T47D (cell line): Measurements from ENCODE around the gene OR2H2.
A peak's percentile ranks its signal among the peaks of the same experiment; 100 is the strongest.

Source experiments
- DNase-seq, 2 experiments: peaks; one replicate each; pipeline versions ENCODE4 v3.0.0 to v3.0.0-alpha.2; 2011 to 2012; ENCODE audit warnings: low read depth in 1 of 2, low spot score in 1 of 2
- JUND ChIP-seq: IDR thresholded peaks from 2 replicates; pipeline ENCODE4 v1.6.1; 2012; ENCODE audit warnings: low read depth
- in situ Hi-C: cut with HindIII; loops from 2 replicates; pipeline ENCODE4 v1.10.0; 2016; ENCODE audit warnings: low sequenced_read_pairs, low pct_unique_long_range_greater_than_20kb

Gene OR2H2

DNA sequence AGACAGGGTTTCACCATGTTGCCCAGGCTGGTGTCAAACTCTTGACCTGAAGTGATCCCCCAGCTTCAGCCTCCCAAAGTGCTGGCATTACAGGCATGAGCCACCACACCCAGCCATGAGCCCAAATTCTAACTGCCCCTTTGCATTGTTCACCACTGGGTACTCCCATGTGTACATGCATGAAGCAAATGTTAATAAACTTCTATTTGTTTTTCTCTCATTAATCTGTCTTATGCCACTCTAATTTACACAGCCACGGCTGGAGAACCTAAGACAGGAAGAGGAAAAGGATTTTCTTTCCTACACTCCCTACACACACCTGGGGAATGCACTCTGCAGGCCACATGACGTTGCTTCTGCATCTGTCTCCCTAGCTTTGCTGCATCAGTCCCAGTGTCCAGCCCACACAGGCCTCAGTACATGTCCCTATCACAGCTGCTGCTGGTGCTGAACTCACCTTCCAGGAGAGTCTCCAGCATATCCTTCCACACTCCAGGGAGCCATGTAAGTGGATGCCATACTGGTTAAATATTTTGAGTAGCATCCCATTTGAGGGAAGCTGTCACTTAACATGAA is 13.3 kb downstream of the OR2H2 start:
- no peak for TF ChIP-seq JUND
- in situ Hi-C loops = no loop called here
- DNase-seq = no peak

DNA sequence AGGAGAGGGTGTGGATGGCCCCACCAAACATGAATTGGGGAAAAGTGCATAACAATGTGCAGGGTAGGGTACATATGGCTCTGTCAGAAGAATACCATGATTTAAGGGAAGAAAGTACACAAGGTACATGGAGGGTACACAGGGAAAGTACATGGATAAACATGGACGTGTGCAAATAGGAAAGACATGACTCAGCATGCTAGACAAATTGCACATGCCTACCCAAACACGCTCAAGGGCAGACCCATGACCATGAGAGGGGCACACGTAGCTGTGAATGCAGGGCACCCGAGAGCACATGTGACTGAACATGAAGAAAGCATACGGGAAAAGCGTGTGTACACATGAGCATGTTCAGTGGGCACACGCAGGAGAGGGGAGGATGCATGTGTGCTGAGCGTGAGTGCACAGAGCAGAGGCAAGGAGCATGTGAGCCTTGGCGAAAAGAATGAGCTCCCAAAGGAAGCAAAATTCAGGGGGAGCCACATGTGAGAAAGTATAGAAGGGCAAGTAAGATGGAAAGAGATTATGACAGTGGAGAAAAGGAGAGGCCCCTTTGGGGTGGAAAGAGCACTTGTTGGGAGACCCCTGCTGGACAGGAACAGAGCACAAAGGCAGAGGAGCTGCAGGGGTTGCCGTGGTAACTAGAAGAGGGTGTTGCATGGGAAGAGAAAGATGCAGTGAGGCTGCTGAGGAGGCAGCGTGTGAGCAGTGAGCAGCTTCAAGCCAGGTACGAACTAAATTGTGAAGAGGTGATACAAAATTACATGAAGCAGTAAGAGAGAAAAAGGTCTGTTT is 17.8 kb downstream of the OR2H2 start:
- DNase-seq = peak in 1 of 2 experiments; percentile 29
- in situ Hi-C loops = no loop called here

DNA sequence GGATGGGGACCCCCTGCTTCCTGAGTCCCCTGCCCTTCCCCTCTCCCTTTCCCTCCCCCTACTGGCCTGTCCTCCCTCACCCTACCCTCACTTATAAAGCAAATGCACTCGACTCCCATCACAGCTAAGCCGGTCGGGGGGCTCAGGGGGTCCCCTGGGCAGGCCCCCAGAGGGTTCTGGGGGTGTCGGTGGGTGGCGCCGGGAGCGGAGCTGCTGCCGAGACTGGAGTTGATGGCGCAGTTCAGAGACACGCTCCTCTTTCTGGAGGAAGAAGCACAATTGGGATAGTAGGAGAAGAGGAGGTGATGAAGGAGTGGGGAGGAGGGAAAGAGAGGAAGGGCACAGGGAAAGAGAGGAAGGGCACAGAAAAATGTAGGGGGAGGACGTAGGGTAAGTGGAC is 18.5 kb downstream of the OR2H2 start:
- in situ Hi-C loops = no loop called here
- DNase-seq = no peak
- no peak for TF ChIP-seq JUND

More for the DNA sequence above, 17.8 kb downstream of the OR2H2 start:
- TF ChIP-seq JUND = no peak

DNA sequence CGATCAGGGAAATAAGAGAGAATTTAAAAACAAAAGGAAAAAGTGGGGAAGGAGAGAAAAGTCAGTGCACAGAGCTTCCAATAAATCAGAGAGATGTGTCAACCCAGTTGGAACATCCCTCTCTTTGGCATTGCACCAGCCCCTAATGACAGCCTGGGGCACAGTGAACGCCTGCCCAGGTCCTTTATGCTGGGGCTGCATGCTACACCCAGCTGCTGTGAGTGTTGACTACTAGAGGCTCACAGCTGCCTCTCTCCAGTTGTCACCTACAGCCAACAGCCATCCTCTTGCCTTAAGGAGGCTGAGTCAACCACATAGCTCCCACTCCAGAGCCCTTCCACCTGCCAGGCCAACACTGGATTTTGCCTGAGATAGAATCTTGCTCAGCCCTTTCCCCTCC is 19.0 kb downstream of the OR2H2 start:
- in situ Hi-C loops = no loop called here
- no peak for TF ChIP-seq JUND
- DNase-seq = no peak

DNA sequence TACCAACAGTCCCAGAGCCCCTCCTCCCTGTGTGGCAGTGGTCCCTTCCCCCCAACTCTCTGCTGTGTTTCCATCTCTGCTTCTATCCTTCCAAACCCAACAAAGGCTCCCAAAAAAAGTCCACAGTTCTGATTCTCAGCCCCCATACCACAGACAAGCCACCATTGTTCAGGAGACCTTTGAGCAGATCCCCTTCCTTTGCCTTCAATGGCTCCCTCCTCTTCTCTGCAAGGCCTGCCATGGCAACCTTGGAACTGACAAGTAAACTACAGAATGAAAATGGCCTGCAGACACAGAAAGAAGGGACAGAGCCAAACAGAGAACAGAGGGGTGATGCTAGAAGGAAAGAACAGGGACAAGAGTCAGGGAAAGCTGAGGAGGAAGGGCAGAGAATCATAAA is 23.2 kb downstream of the OR2H2 start:
- no peak for DNase-seq
- no peak for TF ChIP-seq JUND
- in situ Hi-C loops = no loop called here

- no peak for TF ChIP-seq JUND
- in situ Hi-C loops = no loop called here
- DNase-seq = no peak
These were observed 25.6 kb downstream of the OR2H2 start for GRCh38 chr6:29610540-29610939.

- in situ Hi-C loops = no loop called here
- DNase-seq = no peak
- no peak for TF ChIP-seq JUND
These were observed 26.5 kb downstream of the OR2H2 start for GRCh38 chr6:29611426-29611825.

DNA sequence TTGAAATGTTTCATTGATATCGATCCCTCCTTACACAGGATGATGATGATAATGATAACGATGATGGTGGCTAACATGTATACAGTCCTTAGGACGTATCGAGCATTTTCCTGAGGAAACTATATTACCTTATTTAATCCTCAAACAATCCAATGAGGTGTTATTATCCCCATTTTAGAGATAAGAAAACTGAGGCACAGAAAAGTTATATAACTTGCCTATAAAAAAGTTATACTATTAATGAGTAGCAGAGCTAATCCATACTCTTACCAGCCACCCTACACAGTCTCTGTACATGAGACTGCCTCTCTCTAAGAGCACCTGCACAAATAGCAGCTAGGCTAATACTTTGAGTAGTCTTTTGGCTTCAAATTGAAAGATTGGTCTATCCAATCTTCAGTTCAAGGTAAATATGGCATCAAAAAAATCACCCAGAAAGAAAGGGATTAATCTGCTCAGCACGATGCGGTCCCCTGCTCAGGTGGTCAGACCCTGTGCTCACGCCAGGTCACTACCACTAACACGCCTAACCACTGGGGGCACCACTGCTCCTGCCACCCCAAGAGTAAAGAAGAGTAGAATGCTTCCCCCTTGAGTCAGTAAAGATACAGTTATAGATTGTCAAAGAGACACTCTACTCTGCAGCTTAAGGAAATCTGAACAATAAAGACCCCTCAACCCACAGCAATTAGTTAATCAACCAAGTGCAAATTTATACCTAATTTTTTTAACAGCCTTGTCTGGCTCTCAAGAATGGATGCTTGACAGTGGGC is 33.0 kb downstream of the OR2H2 start:
- TF ChIP-seq JUND = no peak
- no peak for DNase-seq
- in situ Hi-C loops = no loop called here

DNA sequence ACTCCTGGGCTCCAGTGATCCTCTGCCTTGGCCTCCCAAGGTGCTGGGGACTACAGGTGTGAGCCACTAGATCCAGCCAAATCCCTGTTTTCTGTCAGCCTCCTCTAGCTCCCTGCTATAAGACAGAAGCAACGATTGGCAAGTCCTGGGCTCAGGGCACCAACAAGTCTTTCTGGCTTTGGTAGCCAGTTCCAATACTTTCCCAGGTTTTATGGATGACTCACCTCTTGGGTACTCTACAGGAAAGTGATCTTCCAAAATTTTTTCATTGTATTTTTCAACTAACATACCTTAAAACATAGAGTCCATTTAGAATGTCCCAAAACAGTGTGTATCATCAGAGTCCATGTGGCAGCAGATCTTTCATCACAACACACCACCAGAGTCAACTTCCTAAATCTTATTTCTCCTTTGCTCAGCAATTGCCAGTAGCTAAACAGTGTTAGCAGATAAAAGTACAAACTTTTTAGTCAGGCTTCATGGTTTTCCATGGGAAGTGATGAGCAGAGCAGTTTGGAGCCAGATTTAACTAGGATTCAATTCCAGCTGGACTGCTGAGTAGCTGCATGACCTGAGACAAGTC is 34.7 kb downstream of the OR2H2 start:
- no peak for TF ChIP-seq JUND
- in situ Hi-C loops = no loop called here
- no peak for DNase-seq

GRCh38 chr6:29620630-29621029 is 35.7 kb downstream of the OR2H2 start:
- no peak for DNase-seq
- no peak for TF ChIP-seq JUND
- in situ Hi-C loops = no loop called here

DNA sequence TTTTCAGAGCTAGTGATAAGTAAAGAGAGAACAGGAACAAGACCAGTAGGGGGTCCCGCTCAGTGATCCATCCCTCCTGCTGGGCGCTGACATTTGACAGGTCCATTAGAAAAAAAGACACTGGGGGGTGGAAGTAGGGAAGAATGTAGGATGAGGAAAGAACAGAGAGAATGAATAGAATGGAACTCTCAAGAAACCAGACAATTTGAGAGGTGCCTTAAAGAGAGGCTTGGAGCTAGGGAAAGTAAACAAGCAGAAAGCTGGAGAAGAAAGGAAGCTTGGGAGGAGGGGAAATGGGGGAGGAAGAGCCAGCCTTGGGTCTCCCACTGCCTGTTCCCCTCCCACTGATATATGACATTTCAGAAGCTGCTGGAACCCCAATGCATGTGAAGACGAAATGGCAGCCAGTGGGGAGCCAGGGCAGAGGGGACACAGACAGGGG is 39.6 kb downstream of the OR2H2 start:
- in situ Hi-C loops = no loop called here
- no peak for TF ChIP-seq JUND
- DNase-seq = no peak

- no peak for TF ChIP-seq JUND
These were observed 40.5 kb downstream of the OR2H2 start for GRCh38 chr6:29625337-29625930.

More at GRCh38 chr6:29625337-29625930, 40.5 kb downstream of the OR2H2 start:
- in situ Hi-C loops = no loop called here
- no peak for DNase-seq
